NCI-H226 (cell line): Measurements from ENCODE around the gene MT1G.

Experiments used
- DNase-seq: peaks from one replicate; pipeline ENCODE4 v3.0.0-alpha.2; 2015

MT1G gene

GRCh38 chr16:56662357-56663354 lies 5.2 kb downstream of the MT1G start:
- no peak for DNase-seq

- no peak for DNase-seq
These were observed 9.5 kb downstream of the MT1G start for GRCh38 chr16:56658327-56658875.

GRCh38 chr16:56657555-56658326 lies 10.1 kb downstream of the MT1G start, which contains the start of gene MT1F:
TSS of gene MT1F (plus strand) at chr16:56657959. CDS start at chr16:56658059, 100 bp downstream.
- DNase-seq = peak; percentile 72

GRCh38 chr16:56653218-56653617 lies 14.6 kb downstream of the MT1G start:
- no peak for DNase-seq

GRCh38 chr16:56652600-56652999 lies 15.3 kb downstream of the MT1G start:
- no peak for DNase-seq

GRCh38 chr16:56651586-56651985 lies 16.3 kb downstream of the MT1G start, which contains the start of gene MT1B:
TSS of gene MT1B (plus strand) at chr16:56651886. CDS start at chr16:56651954, 68 bp downstream.
- no peak for DNase-seq

GRCh38 chr16:56649820-56650219 lies 18.0 kb downstream of the MT1G start:
- DNase-seq = no peak

- no peak for DNase-seq
These were observed 18.6 kb downstream of the MT1G start for GRCh38 chr16:56649271-56649670.

- no peak for DNase-seq
These were observed 20.0 kb downstream of the MT1G start for GRCh38 chr16:56647641-56648431.

- DNase-seq = no peak
These were observed 22.0 kb downstream of the MT1G start for GRCh38 chr16:56645838-56646237.

- DNase-seq = no peak
These were observed 22.6 kb downstream of the MT1G start for GRCh38 chr16:56645311-56645710.

- no peak for DNase-seq
These were observed 24.0 kb downstream of the MT1G start for GRCh38 chr16:56643833-56644232.

- peak; percentile 88 for DNase-seq
These were observed 24.6 kb downstream of the MT1G start for GRCh38 chr16:56643080-56643778.

- DNase-seq = no peak
These were observed 26.7 kb downstream of the MT1G start for GRCh38 chr16:56641166-56641565.

GRCh38 chr16:56640076-56640475 lies 27.8 kb downstream of the MT1G start:
- DNase-seq = no peak

GRCh38 chr16:56639045-56639444 lies 28.8 kb downstream of the MT1G start:
- DNase-seq = no peak

GRCh38 chr16:56637814-56638750 lies 29.8 kb downstream of the MT1G start, which contains the start of gene MT1A:
TSS of gene MT1A (plus strand) at chr16:56638666. CDS start at chr16:56638739, 73 bp downstream.
- DNase-seq = no peak

- no peak for DNase-seq
These were observed 31.1 kb downstream of the MT1G start for GRCh38 chr16:56636616-56637413.

- no peak for DNase-seq
These were observed 32.4 kb downstream of the MT1G start for GRCh38 chr16:56635441-56635967.
